ENCODE data around the gene IMP4.

Gene IMP4

GRCh38 chr2:130388221-130388907 is 45.7 kb downstream of the IMP4 start:
- Histone ChIP-seq H3K9ac (ENCODE audit: low read length) (no peak overlapping the region), H3K4me1 (ENCODE audit: control insufficient read depth, insufficient read depth, low read length) (peaks cover 17% of the 10 kb centered on the region)

GRCh38 chr2:130389358-130389757 is 46.7 kb downstream of the IMP4 start:
- no peaks in the 10 kb centered on the region for H3K27me3 ChIP-seq (ENCODE audit: control insufficient read depth, insufficient read depth, low read length)
- no peak overlapping the region for H3K4me3 ChIP-seq (ENCODE audit: low read length)
- H3K4me1 ChIP-seq (ENCODE audit: control insufficient read depth, insufficient read depth, low read length) = peaks cover 17% of the 10 kb centered on the region
- H3K36me3 ChIP-seq (ENCODE audit: control insufficient read depth, insufficient read depth, low read length) = no peaks in the 10 kb centered on the region
- H3K9ac ChIP-seq (ENCODE audit: low read length) = no peak overlapping the region
- H3K9me3 ChIP-seq (ENCODE audit: control insufficient read depth, low read length) = no peaks in the 10 kb centered on the region

More at GRCh38 chr2:130388221-130388907, 45.7 kb downstream of the IMP4 start:
- no peaks in the 10 kb centered on the region for H3K9me3 ChIP-seq (ENCODE audit: control insufficient read depth, low read length)
- no peak overlapping the region for H3K4me3 ChIP-seq (ENCODE audit: low read length)
- H3K36me3 ChIP-seq (ENCODE audit: control insufficient read depth, insufficient read depth, low read length) = no peaks in the 10 kb centered on the region
- H3K27me3 ChIP-seq (ENCODE audit: control insufficient read depth, insufficient read depth, low read length) = no peaks in the 10 kb centered on the region

- Histone ChIP-seq H3K4me3 (ENCODE audit: low read length) (peak overlapping the region; percentile 77), H3K36me3 (ENCODE audit: control insufficient read depth, insufficient read depth, low read length) (no peaks in the 10 kb centered on the region), H3K27me3 (ENCODE audit: control insufficient read depth, insufficient read depth, low read length) (no peaks in the 10 kb centered on the region), H3K9me3 (ENCODE audit: control insufficient read depth, low read length) (no peaks in the 10 kb centered on the region), H3K9ac (ENCODE audit: low read length) (no peak overlapping the region), H3K4me1 (ENCODE audit: control insufficient read depth, insufficient read depth, low read length) (peaks cover 17% of the 10 kb centered on the region)
These were observed 47.1 kb downstream of the IMP4 start for GRCh38 chr2:130389783-130390182.

GRCh38 chr2:130390460-130391057 is 47.9 kb downstream of the IMP4 start:
- peaks cover 17% of the 10 kb centered on the region for H3K4me1 ChIP-seq (ENCODE audit: control insufficient read depth, insufficient read depth, low read length)
- H3K27me3 ChIP-seq (ENCODE audit: control insufficient read depth, insufficient read depth, low read length) = no peaks in the 10 kb centered on the region
- peak overlapping the region; percentile 77 for H3K4me3 ChIP-seq (ENCODE audit: low read length)
- H3K9me3 ChIP-seq (ENCODE audit: control insufficient read depth, low read length) = no peaks in the 10 kb centered on the region
- no peaks in the 10 kb centered on the region for H3K36me3 ChIP-seq (ENCODE audit: control insufficient read depth, insufficient read depth, low read length)
- H3K9ac ChIP-seq (ENCODE audit: low read length) = peak overlapping the region; percentile 89

GRCh38 chr2:130391058-130391871 is 48.6 kb downstream of the IMP4 start:
- no peaks in the 10 kb centered on the region for H3K9me3 ChIP-seq (ENCODE audit: control insufficient read depth, low read length)
- H3K4me1 ChIP-seq (ENCODE audit: control insufficient read depth, insufficient read depth, low read length) = peaks cover 17% of the 10 kb centered on the region
- no peaks in the 10 kb centered on the region for H3K27me3 ChIP-seq (ENCODE audit: control insufficient read depth, insufficient read depth, low read length)
- H3K4me3 ChIP-seq (ENCODE audit: low read length) = peak overlapping the region; percentile 77
- peak overlapping the region; percentile 89 for H3K9ac ChIP-seq (ENCODE audit: low read length)
- H3K36me3 ChIP-seq (ENCODE audit: control insufficient read depth, insufficient read depth, low read length) = no peaks in the 10 kb centered on the region

- Histone ChIP-seq H3K36me3 (ENCODE audit: control insufficient read depth, insufficient read depth, low read length) (no peaks in the 10 kb centered on the region), H3K4me1 (ENCODE audit: control insufficient read depth, insufficient read depth, low read length) (peaks cover 17% of the 10 kb centered on the region), H3K9ac (ENCODE audit: low read length) (peak overlapping the region; percentile 89), H3K4me3 (ENCODE audit: low read length) (peak overlapping the region; percentile 77), H3K27me3 (ENCODE audit: control insufficient read depth, insufficient read depth, low read length) (no peaks in the 10 kb centered on the region), H3K9me3 (ENCODE audit: control insufficient read depth, low read length) (no peaks in the 10 kb centered on the region)
These were observed 49.4 kb downstream of the IMP4 start for GRCh38 chr2:130391872-130392670.

- Histone ChIP-seq H3K4me1 (ENCODE audit: control insufficient read depth, insufficient read depth, low read length) (peaks cover 14% of the 10 kb centered on the region), H3K27me3 (ENCODE audit: control insufficient read depth, insufficient read depth, low read length) (no peaks in the 10 kb centered on the region)
These were observed 50.7 kb downstream of the IMP4 start for GRCh38 chr2:130393318-130393910.

More at GRCh38 chr2:130393318-130393910, 50.7 kb downstream of the IMP4 start:
- H3K36me3 ChIP-seq (ENCODE audit: control insufficient read depth, insufficient read depth, low read length) = no peaks in the 10 kb centered on the region
- H3K9me3 ChIP-seq (ENCODE audit: control insufficient read depth, low read length) = no peaks in the 10 kb centered on the region
- no peak overlapping the region for H3K9ac ChIP-seq (ENCODE audit: low read length)
- H3K4me3 ChIP-seq (ENCODE audit: low read length) = no peak overlapping the region
